Nephron (organoid): ENCODE measurements around the gene GYS1.

Source experiments
- H3K27ac Mint-ChIP-seq, 3 experiments: 2 replicates each; pipeline ENCODE4 v1.8.0; 2020; ENCODE audit warnings: mixed read lengths in 3 of 3, mild to moderate bottlenecking in 2 of 3, moderate library complexity in 1 of 3
- H3K27me3 Mint-ChIP-seq: 2 replicates; pipeline ENCODE4 v1.8.0; 2021; ENCODE audit warnings: low read depth, mild to moderate bottlenecking, moderate library complexity, mixed read lengths
- H3K36me3 Mint-ChIP-seq: 2 replicates; pipeline ENCODE4 v1.8.0; 2020; ENCODE audit warnings: low read depth, mixed read lengths
- H3K4me1 Mint-ChIP-seq: 2 replicates; pipeline ENCODE4 v1.8.0; 2020; ENCODE audit warnings: mixed read lengths
- H3K4me3 Mint-ChIP-seq, 3 experiments: 2 replicates each; pipeline ENCODE4 v1.8.0; 2020; ENCODE audit warnings: mild to moderate bottlenecking in 3 of 3, mixed read lengths in 3 of 3, moderate library complexity in 2 of 3
- H3K9me3 Mint-ChIP-seq: 2 replicates; pipeline ENCODE4 v1.8.0; 2020; ENCODE audit warnings: mixed read lengths
- TF ChIP-seq, protein P1 (sequence below), 3 experiments: fragments of 200-600 bp; sonication (generic); IDR thresholded peaks; one replicate each; pipeline ENCODE4 v1.5.0; 2021; ENCODE audit warnings: antibody characterized with exemption in 3 of 3; ENCODE audit not compliant: unreplicated experiment in 3 of 3

Gene GYS1

DNA sequence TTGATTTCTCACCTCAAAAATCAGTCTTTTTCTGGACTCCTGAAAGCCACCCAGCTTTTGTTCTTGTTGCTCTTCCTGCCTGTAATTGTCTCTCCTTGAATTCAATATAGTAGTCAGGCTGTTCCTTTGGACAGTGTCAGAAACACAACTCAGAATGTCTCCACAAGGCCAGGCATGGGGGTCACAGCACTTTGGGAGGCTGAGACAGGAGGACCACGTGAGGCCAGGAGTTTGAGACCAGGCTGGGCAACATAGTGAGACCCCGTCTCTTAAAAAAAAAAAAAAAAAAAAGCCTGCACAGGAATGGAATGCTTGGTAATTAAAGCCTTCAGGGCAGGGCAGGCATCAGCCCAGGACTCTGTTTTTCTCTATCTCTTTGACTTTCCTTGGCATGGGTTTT, 47.3 kb downstream of the GYS1 start:
- peaks cover 3% of the 10 kb centered on the region for H3K9me3 Mint-ChIP-seq
- TF ChIP-seq, protein P1, sequence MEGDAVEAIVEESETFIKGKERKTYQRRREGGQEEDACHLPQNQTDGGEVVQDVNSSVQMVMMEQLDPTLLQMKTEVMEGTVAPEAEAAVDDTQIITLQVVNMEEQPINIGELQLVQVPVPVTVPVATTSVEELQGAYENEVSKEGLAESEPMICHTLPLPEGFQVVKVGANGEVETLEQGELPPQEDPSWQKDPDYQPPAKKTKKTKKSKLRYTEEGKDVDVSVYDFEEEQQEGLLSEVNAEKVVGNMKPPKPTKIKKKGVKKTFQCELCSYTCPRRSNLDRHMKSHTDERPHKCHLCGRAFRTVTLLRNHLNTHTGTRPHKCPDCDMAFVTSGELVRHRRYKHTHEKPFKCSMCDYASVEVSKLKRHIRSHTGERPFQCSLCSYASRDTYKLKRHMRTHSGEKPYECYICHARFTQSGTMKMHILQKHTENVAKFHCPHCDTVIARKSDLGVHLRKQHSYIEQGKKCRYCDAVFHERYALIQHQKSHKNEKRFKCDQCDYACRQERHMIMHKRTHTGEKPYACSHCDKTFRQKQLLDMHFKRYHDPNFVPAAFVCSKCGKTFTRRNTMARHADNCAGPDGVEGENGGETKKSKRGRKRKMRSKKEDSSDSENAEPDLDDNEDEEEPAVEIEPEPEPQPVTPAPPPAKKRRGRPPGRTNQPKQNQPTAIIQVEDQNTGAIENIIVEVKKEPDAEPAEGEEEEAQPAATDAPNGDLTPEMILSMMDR (IDR thresholded peaks at IDR 0.05; ENCODE audit: unreplicated experiment in 3 of 3): no peak
- no peak overlapping the region for H3K4me3 Mint-ChIP-seq
- H3K27me3 Mint-ChIP-seq: peaks cover 3% of the 10 kb centered on the region
- H3K36me3 Mint-ChIP-seq: peaks cover 7% of the 10 kb centered on the region
- no peak overlapping the region for H3K27ac Mint-ChIP-seq
- no peaks in the 10 kb centered on the region for H3K4me1 Mint-ChIP-seq

DNA sequence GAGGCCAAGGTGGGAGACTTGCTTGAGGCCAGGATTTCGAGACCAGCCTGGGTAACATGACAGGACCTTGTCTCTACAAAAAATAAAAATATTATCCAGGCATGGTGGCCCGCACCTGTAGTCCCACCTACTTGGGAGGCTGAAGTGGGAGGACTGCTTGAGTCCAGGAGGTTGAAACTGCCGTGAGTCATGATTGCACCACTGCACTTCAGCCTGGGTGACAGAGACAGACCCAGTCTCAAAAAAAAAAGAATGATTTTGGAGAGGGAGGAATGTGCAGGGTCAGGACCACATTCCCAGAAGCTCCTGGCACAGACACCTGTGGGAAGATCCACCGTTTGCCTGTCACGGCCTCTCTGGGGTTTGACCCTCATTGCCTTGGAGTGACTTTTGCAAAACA, 47.7 kb downstream of the GYS1 start:
- Mint-ChIP-seq H3K4me3 (no peak overlapping the region), H3K27ac (no peak overlapping the region), H3K9me3 (peaks cover 3% of the 10 kb centered on the region), H3K27me3 (peaks cover 3% of the 10 kb centered on the region), H3K36me3 (peaks cover 10% of the 10 kb centered on the region), H3K4me1 (no peaks in the 10 kb centered on the region)
- TF ChIP-seq, protein P1 (IDR thresholded peaks at IDR 0.05; ENCODE audit: unreplicated experiment in 3 of 3): no peak

DNA sequence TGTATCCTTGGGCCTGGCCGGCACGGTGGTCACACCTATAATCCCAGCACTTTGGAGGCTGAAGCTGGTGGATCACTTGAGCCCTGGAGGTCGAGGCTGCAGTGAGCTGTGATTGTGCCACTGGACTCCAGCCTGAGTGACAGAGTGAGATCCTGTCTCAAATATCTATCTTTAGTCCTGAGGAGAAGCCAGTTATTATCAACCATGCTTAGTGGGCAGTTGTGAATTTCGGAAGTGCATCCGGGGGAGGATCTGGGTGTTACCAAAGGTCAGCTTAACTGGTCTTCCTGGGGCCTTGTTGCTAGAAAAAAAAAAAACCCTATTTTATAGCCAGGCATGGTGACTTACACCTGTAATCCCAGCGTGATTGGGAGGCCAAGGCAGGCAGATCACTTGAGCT, 50.0 kb downstream of the GYS1 start:
- H3K4me1 Mint-ChIP-seq: no peaks in the 10 kb centered on the region
- H3K4me3 Mint-ChIP-seq: no peak overlapping the region
- H3K27ac Mint-ChIP-seq: no peak overlapping the region
- peaks cover 3% of the 10 kb centered on the region for H3K9me3 Mint-ChIP-seq
- H3K27me3 Mint-ChIP-seq: peaks cover 3% of the 10 kb centered on the region
- H3K36me3 Mint-ChIP-seq: peaks cover 21% of the 10 kb centered on the region
- TF ChIP-seq, protein P1 (IDR thresholded peaks at IDR 0.05; ENCODE audit: unreplicated experiment in 3 of 3): no peak

DNA sequence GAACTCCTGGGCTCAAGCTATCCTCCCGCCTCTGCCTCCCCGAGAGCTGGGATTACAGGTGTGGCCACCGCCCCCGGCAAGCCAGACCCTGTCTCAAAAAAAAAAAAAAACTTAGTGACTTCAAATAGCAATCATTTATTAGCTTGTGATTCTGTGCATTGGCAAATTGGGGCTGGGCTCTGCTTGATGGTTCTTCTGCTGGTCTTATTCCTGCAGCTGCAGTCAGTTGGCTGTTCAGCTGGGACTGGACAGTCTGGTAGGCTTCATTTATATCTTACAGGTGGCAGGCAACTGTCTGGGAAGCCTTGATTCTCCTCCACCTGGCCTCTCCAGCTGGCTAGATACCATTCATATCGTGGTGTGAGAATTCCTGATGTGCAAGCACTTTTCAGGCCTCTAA, 52.2 kb downstream of the GYS1 start:
- Mint-ChIP-seq H3K9me3 (peaks cover 5% of the 10 kb centered on the region), H3K27ac (no peak overlapping the region), H3K27me3 (peaks cover 6% of the 10 kb centered on the region), H3K4me3 (no peak overlapping the region), H3K36me3 (peaks cover 21% of the 10 kb centered on the region), H3K4me1 (no peaks in the 10 kb centered on the region)
- TF ChIP-seq, protein P1 (IDR thresholded peaks at IDR 0.05; ENCODE audit: unreplicated experiment in 3 of 3): no peak

DNA sequence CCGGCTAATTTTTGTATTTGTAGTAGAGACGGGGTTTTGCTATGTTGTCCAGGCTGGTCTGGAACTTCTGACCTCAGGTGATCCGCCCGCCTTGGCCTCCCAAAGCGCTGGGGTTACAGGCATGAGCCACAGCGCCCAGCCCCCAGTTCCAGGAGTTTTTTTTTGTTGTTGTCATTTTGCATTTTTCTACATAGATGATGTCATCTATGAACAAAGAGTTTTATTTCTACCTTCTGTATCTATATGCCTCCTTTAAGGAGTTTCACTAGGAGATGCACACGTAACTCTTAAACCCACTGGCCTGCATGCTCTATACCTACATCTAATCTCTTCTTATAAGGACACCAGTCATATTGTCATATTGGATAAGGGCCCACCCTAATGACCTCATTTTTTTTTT, 54.9 kb downstream of the GYS1 start:
- peaks cover 11% of the 10 kb centered on the region for H3K27me3 Mint-ChIP-seq
- peak overlapping the region in 1 of 3 experiments; percentile 30 for H3K27ac Mint-ChIP-seq
- H3K4me3 Mint-ChIP-seq: peak overlapping the region in 1 of 3 experiments; percentile 46
- H3K36me3 Mint-ChIP-seq: peaks cover 21% of the 10 kb centered on the region
- peaks cover 5% of the 10 kb centered on the region for H3K9me3 Mint-ChIP-seq
- H3K4me1 Mint-ChIP-seq: peaks cover 14% of the 10 kb centered on the region
- TF ChIP-seq, protein P1 (IDR thresholded peaks at IDR 0.05; ENCODE audit: unreplicated experiment in 3 of 3): no peak

DNA sequence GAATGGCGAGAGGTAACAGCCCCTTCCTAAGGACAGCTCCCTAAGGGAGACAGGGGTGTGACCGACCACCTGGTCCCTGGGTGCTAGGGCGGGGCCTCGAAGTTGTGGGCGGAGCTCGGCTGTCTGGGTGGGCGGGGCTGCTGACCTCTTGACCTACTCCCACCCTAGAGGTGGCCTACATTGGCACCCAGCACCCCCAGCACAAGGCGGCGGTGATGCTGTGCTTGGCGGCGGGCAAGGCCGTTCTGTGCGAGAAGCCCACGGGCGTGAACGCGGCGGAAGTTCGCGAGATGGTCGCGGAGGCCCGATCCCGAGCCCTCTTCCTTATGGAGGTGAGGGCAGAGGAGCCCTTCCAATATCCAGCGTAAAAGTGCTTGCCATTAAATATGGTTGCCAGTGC, 57.2 kb downstream of the GYS1 start:
- Mint-ChIP-seq H3K4me1 (peaks cover 16% of the 10 kb centered on the region), H3K27ac (no peak overlapping the region), H3K36me3 (peaks cover 15% of the 10 kb centered on the region), H3K27me3 (peaks cover 26% of the 10 kb centered on the region), H3K4me3 (no peak overlapping the region), H3K9me3 (peaks cover 2% of the 10 kb centered on the region)
- TF ChIP-seq, protein P1 (IDR thresholded peaks at IDR 0.05; ENCODE audit: unreplicated experiment in 3 of 3): no peak
